ENCODE measurements around the gene PARVB.

The PARVB gene

GRCh38 chr22:44089717-44090570 lies 65.8 kb downstream of the PARVB start:
- DNase-seq (ENCODE audit: low read depth): no peak

GRCh38 chr22:44090571-44090905 lies 66.4 kb downstream of the PARVB start:
- no peak for DNase-seq (ENCODE audit: low read depth)

- no peak for DNase-seq (ENCODE audit: low read depth)
Measured at GRCh38 chr22:44091021-44091721, 67.1 kb downstream of the PARVB start.

- no peak for DNase-seq (ENCODE audit: low read depth)
Measured at GRCh38 chr22:44091751-44092150, 67.6 kb downstream of the PARVB start.

- no peak for DNase-seq (ENCODE audit: low read depth)
Measured at GRCh38 chr22:44092636-44093220, 68.6 kb downstream of the PARVB start.

GRCh38 chr22:44093791-44094190 lies 69.7 kb downstream of the PARVB start:
- no peak for DNase-seq (ENCODE audit: low read depth)

GRCh38 chr22:44094751-44095302 lies 70.7 kb downstream of the PARVB start:
- DNase-seq (ENCODE audit: low read depth): no peak

GRCh38 chr22:44096736-44097135 lies 72.6 kb downstream of the PARVB start:
- no peak for DNase-seq (ENCODE audit: low read depth)

GRCh38 chr22:44097263-44098020 lies 73.3 kb downstream of the PARVB start:
- DNase-seq (ENCODE audit: low read depth): no peak

GRCh38 chr22:44098021-44098739 lies 74.1 kb downstream of the PARVB start:
- no peak for DNase-seq (ENCODE audit: low read depth)

- DNase-seq (ENCODE audit: low read depth): no peak
Measured at GRCh38 chr22:44098966-44099530, 74.9 kb downstream of the PARVB start.

GRCh38 chr22:44099696-44100095 lies 75.6 kb downstream of the PARVB start:
- no peak for DNase-seq (ENCODE audit: low read depth)

GRCh38 chr22:44100411-44100810 lies 76.3 kb downstream of the PARVB start:
- no peak for DNase-seq (ENCODE audit: low read depth)

- DNase-seq (ENCODE audit: low read depth): no peak
Measured at GRCh38 chr22:44102121-44102520, 78.0 kb downstream of the PARVB start.

- DNase-seq (ENCODE audit: low read depth): no peak
Measured at GRCh38 chr22:44102856-44103255, 78.8 kb downstream of the PARVB start.

GRCh38 chr22:44103735-44104480 lies 79.8 kb downstream of the PARVB start:
- DNase-seq (ENCODE audit: low read depth): no peak

- DNase-seq (ENCODE audit: low read depth): no peak
Measured at GRCh38 chr22:44107340-44107739, 83.2 kb downstream of the PARVB start.

GRCh38 chr22:44108076-44108475 lies 84.0 kb downstream of the PARVB start:
- DNase-seq (ENCODE audit: low read depth): no peak

GRCh38 chr22:44108806-44109385 lies 84.8 kb downstream of the PARVB start:
- DNase-seq (ENCODE audit: low read depth): no peak

GRCh38 chr22:44109416-44109815 lies 85.3 kb downstream of the PARVB start:
- no peak for DNase-seq (ENCODE audit: low read depth)

All from activated T-cell treated with anti-CD3 and anti-CD28 coated beads for 1 hour (primary cell).